ENCODE measurements around the gene PRG2. TPM values are rescaled to one million over a fixed set of nuclear protein-coding genes. Genes with fewer than 3 reads are reported as not detected.

PRG2 gene
- total and polyA plus RNA-seq, 2 of the 13 experiments (the other 11 are each of a cell fraction or from before 2014, with no cell fraction given) = not detected

DNA sequence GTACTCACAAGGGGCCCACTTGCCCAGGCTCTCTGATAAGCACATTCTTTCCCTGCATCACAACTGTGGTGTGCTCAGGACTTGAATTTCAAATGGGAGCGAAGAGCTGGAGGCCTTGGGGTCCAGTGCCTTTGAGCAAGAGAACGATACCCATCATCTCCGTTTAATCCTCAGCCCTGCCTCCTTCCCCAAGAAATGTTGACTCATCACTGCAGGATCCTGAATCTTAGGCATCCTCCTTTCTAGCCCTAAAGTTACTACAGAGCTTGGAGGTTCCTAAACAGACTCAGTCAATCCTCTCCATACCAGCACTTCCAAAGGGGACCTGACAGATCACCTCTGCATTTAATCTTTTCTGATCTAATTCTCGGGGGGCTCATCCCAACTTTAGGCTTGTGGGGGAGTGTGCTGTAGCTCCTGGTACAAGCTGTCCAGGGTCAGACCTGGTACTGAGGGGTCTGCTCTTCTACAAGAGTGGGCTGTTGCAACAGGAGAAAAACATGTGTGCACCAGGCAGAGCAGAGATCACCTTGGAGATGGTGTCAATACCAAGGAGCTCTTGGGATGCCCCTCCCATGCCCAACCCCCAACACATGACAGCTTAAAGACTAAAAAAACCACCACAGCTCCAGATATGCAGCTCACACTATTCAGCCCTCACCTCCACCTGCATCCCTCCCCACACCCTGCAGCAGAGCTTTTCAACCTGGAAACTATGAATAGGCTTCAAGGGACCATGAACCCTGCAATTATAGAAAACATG lies 3.9 kb upstream of the PRG2 start:
- no peak overlapping the region for H3K4me3 ChIP-seq (replicated peaks in 1 of 3; ENCODE audit: insufficient read depth in 1 of 3, low read depth in 2 of 3, low read length in 3 of 3)
- ChIA-PET CTCF (ENCODE audit: low intra/inter-chr PET ratio, low total read pairs) (no interaction called here), POLR2A (no interaction called here)
- WGBS (ENCODE audit: low lambda C conversion rate) = 0% methylated on average over 2 of the region's 4 CpGs
- DNase-seq (ENCODE audit: low spot score) = no peak
- intact Hi-C loops (cut with micrococcal nuclease; ENCODE audit: unreplicated experiment) (no loop called here), in situ Hi-C loops (cut with HindIII; ENCODE audit: extremely low pct_ligation_motif_present, low pct_unique_long_range_greater_than_20kb) (no loop called here)
- no peak for FAIRE-seq
- H2AFZ ChIP-seq (ENCODE audit: low read length) = no peak overlapping the region
- no peak overlapping the region for H3K4me2 ChIP-seq (ENCODE audit: low read depth, low read length)
- H3K27ac ChIP-seq (ENCODE audit: extremely low read length, insufficient read depth, low read length) = no peak overlapping the region
- H3K9me3 ChIP-seq (ENCODE audit: low read length) = no peaks in the 10 kb centered on the region
- H3K36me3 ChIP-seq (replicated peaks in 1 of 2; ENCODE audit: control insufficient read depth in 1 of 2, insufficient read depth in 2 of 2, low read length in 2 of 2) = no peaks in the 10 kb centered on the region
- H4K20me1 ChIP-seq (ENCODE audit: insufficient read depth, low read length) = no peaks in the 10 kb centered on the region
- no peaks in the 10 kb centered on the region for H3K79me2 ChIP-seq (ENCODE audit: insufficient read depth, low read length)
- TF ChIP-seq ATM (IDR thresholded peaks at IDR 0.05; ENCODE audit: borderline replicate concordance) (no peak), NPAS2 (CRISPR knock-in tag; IDR thresholded peaks at IDR 0.05; ENCODE audit: borderline replicate concordance) (no peak), IKZF4 (CRISPR knock-in tag; IDR thresholded peaks at IDR 0.05; ENCODE audit: borderline replicate concordance, low read depth, not compliant biosample characterization) (no peak), UBTF (CRISPR knock-in tag; IDR thresholded peaks at IDR 0.05) (no peak), CBX1 (IDR thresholded peaks at IDR 0.05; ENCODE audit: low read depth) (no peak), ZNF83 (CRISPR knock-in tag; IDR thresholded peaks at IDR 0.05; ENCODE audit: borderline replicate concordance) (no peak)
- TF ChIP-seq, protein P1, sequence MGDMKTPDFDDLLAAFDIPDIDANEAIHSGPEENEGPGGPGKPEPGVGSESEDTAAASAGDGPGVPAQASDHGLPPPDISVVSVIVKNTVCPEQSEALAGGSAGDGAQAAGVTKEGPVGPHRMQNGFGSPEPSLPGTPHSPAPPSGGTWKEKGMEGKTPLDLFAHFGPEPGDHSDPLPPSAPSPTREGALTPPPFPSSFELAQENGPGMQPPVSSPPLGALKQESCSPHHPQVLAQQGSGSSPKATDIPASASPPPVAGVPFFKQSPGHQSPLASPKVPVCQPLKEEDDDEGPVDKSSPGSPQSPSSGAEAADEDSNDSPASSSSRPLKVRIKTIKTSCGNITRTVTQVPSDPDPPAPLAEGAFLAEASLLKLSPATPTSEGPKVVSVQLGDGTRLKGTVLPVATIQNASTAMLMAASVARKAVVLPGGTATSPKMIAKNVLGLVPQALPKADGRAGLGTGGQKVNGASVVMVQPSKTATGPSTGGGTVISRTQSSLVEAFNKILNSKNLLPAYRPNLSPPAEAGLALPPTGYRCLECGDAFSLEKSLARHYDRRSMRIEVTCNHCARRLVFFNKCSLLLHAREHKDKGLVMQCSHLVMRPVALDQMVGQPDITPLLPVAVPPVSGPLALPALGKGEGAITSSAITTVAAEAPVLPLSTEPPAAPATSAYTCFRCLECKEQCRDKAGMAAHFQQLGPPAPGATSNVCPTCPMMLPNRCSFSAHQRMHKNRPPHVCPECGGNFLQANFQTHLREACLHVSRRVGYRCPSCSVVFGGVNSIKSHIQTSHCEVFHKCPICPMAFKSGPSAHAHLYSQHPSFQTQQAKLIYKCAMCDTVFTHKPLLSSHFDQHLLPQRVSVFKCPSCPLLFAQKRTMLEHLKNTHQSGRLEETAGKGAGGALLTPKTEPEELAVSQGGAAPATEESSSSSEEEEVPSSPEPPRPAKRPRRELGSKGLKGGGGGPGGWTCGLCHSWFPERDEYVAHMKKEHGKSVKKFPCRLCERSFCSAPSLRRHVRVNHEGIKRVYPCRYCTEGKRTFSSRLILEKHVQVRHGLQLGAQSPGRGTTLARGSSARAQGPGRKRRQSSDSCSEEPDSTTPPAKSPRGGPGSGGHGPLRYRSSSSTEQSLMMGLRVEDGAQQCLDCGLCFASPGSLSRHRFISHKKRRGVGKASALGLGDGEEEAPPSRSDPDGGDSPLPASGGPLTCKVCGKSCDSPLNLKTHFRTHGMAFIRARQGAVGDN (CRISPR knock-in tag; IDR thresholded peaks at IDR 0.05) = no peak
- TF ChIP-seq, protein P2, sequence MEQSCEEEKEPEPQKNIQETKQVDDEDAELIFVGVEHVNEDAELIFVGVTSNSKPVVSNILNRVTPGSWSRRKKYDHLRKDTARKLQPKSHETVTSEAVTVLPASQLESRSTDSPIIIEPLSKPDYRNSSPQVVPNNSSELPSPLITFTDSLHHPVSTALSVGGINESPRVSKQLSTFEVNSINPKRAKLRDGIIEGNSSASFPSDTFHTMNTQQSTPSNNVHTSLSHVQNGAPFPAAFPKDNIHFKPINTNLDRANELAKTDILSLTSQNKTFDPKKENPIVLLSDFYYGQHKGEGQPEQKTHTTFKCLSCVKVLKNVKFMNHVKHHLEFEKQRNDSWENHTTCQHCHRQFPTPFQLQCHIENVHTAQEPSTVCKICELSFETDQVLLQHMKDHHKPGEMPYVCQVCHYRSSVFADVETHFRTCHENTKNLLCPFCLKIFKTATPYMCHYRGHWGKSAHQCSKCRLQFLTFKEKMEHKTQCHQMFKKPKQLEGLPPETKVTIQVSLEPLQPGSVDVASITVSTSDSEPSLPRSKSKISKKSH (CRISPR knock-in tag; IDR thresholded peaks at IDR 0.05; ENCODE audit: borderline replicate concordance) = no peak
- no peak for ATAC-seq
- peaks cover 0 to 4% of the 10 kb centered on the region in 2 experiments; a peak in 3 of 5 replicates for H3K27me3 ChIP-seq (ENCODE audit: control insufficient read depth in 1 of 2, insufficient read depth in 2 of 2, low read length in 2 of 2)
- 0 out of 2 replicates have a peak, but pooled peaks cover 5% of the 10 kb centered on the region for H3K4me1 ChIP-seq (ENCODE audit: insufficient read depth, low read length)
- no TSS peak for BruUV-seq (replicated peaks)
- H3K9ac ChIP-seq (ENCODE audit: insufficient read depth, low read depth, low read length) = no peak overlapping the region
